Lower lobe of right lung (tissue), 2 donors: ENCODE results near the gene CD58. TPM values are rescaled to one million over a fixed set of nuclear protein-coding genes. Genes with fewer than 3 reads are reported as not detected.

Experiments
- ATAC-seq, 2 donors: fragments of 200-7000 bp; cut with Tn5 transposase; one replicate each; pipeline ENCODE4 v1.9.1; 2020 to 2022; ENCODE audit warnings: mild to moderate bottlenecking in 2 of 2, moderate library complexity in 2 of 2
- DNase-seq: peaks from one replicate; pipeline ENCODE4 v3.0.0-alpha.2; 2020
- H3K27ac ChIP-seq: fragments of 200-600 bp; one replicate; pipeline ENCODE4 v1.8.0; 2022
- H3K27me3 ChIP-seq: fragments of 200-600 bp; one replicate; pipeline ENCODE4 v1.8.0; 2022; ENCODE audit warnings: low read depth
- H3K36me3 ChIP-seq: fragments of 200-600 bp; one replicate; pipeline ENCODE4 v1.8.0; 2022; ENCODE audit warnings: mild to moderate bottlenecking
- H3K4me1 ChIP-seq: fragments of 200-600 bp; one replicate; pipeline ENCODE4 v1.8.0; 2022
- H3K4me3 ChIP-seq: fragments of 200-600 bp; one replicate; pipeline ENCODE4 v1.8.0; 2022; ENCODE audit warnings: mild to moderate bottlenecking
- H3K9me3 ChIP-seq: fragments of 200-600 bp; one replicate; pipeline ENCODE4 v1.8.0; 2022
- CTCF ChIP-seq: fragments of 200-600 bp; IDR thresholded peaks from one replicate; pipeline ENCODE4 v1.8.0; 2022; ENCODE audit warnings: antibody characterized with exemption, mild to moderate bottlenecking
- intact Hi-C: fragments of 100-400 bp; cut with DNase I; formaldehyde crosslinking; loops from one replicate; pipeline ENCODE4 v1.11.0; 2022
- total RNA-seq: library from RNA; stranded (reverse); fragmentation: NEBNext Ultra II Directional; extraction: Animal tissue kit (Norgen Biotek cat#: 25700); gene quantifications from one replicate; pipeline ENCODE4 v1.2.1, GENCODE V29; 2021
- donor health status: DM: no; HTN: yes; CAD: no; lungs with severe emphysema.

CD58 gene
- total RNA-seq, 1 donor from 2014 or later, result 39.5 TPM

- H3K4me3 ChIP-seq, result no peak overlapping the region
- DNase-seq (no peak), ATAC-seq (peak; percentile 34 to 43)
- H3K9me3 ChIP-seq, result no peaks in the 10 kb centered on the region
- H3K27me3 ChIP-seq, result no peaks in the 10 kb centered on the region
- H3K4me1 ChIP-seq, result peaks cover 46% of the 10 kb centered on the region
- no peak for TF ChIP-seq CTCF
- intact Hi-C loops, result no loop called here
- H3K27ac ChIP-seq, result peak overlapping the region; percentile 68
- H3K36me3 ChIP-seq, result no peaks in the 10 kb centered on the region
Measured at GRCh38 chr1:116496380-116496779, 74.4 kb downstream of the CD58 start.

- TF ChIP-seq CTCF, result no peak
- H3K36me3 ChIP-seq, result no peaks in the 10 kb centered on the region
- H3K27ac ChIP-seq, result peak overlapping the region; percentile 68
- intact Hi-C loops, result no loop called here
- peaks cover 46% of the 10 kb centered on the region for H3K4me1 ChIP-seq
- no peaks in the 10 kb centered on the region for H3K27me3 ChIP-seq
- DNase-seq, result no peak
- no peaks in the 10 kb centered on the region for H3K9me3 ChIP-seq
- peak in 1 of 2 donors; percentile 3 for ATAC-seq
- H3K4me3 ChIP-seq, result no peak overlapping the region
Measured at GRCh38 chr1:116495535-116495934, 75.3 kb downstream of the CD58 start.

DNA sequence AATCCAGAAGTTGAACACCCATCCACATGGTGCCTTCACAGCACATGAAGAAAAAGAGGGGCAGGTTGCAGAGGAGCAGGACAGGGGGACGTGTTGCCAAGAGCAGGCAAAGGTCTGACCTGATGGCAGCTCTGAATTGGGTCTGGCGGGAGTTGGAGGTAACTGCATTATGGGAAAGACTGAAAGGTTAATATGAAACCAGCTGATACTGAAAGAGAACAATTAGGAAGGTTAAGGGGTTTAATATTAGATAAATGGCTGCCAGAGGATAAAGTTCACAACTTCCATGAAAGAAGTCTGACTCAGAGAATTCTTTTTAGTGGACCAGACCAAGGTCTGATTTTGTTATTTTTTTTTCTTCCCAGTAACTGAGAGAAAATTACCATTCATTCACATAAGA, 76.1 kb downstream of the CD58 start:
- H3K27me3 ChIP-seq, result no peaks in the 10 kb centered on the region
- ATAC-seq (no peak), DNase-seq (no peak)
- no peaks in the 10 kb centered on the region for H3K36me3 ChIP-seq
- no peak overlapping the region for H3K4me3 ChIP-seq
- peaks cover 46% of the 10 kb centered on the region for H3K4me1 ChIP-seq
- TF ChIP-seq CTCF, result no peak
- H3K9me3 ChIP-seq, result no peaks in the 10 kb centered on the region
- intact Hi-C loops, result no loop called here
- H3K27ac ChIP-seq, result peak overlapping the region; percentile 68

GRCh38 chr1:116494353-116494692, 76.5 kb downstream of the CD58 start:
- intact Hi-C loops, result no loop called here
- ATAC-seq, result no peak
- H3K27ac ChIP-seq, result no peak overlapping the region
- H3K4me3 ChIP-seq, result no peak overlapping the region
- DNase-seq, result no peak
- H3K4me1 ChIP-seq, result peaks cover 46% of the 10 kb centered on the region
- H3K27me3 ChIP-seq, result no peaks in the 10 kb centered on the region
- no peak for TF ChIP-seq CTCF
- no peaks in the 10 kb centered on the region for H3K9me3 ChIP-seq
- H3K36me3 ChIP-seq, result no peaks in the 10 kb centered on the region

- no peak for ATAC-seq
- Histone ChIP-seq H3K27ac (no peak overlapping the region), H3K36me3 (no peaks in the 10 kb centered on the region), H3K4me1 (peaks cover 40% of the 10 kb centered on the region), H3K4me3 (no peak overlapping the region), H3K9me3 (no peaks in the 10 kb centered on the region), H3K27me3 (no peaks in the 10 kb centered on the region)
- intact Hi-C loops, result no loop called here
- no peak for DNase-seq
- no peak for TF ChIP-seq CTCF
Measured at GRCh38 chr1:116493484-116494352, 77.1 kb downstream of the CD58 start.
